Gastroesophageal sphincter (tissue), 4 donors: Measurements from ENCODE around the gene NHS. TPM values are rescaled to one million over a fixed set of nuclear protein-coding genes. Genes with fewer than 3 reads are reported as not detected.

ENCODE experiments used
- ATAC-seq: fragments of 150-250 bp; one replicate; pipeline ENCODE4 v1.9.1; 2016; ENCODE audit warnings: mild to moderate bottlenecking, moderate library complexity
- H3K27ac ChIP-seq, 4 donors: fragments of 200-600 bp; sonication (generic) in 3 of 4; 1 replicate in 3 of 4; 2 replicates in 1 of 4; pipeline ENCODE4 v1.5.1; 2016 to 2019
- H3K27me3 ChIP-seq: fragments of 200-600 bp; sonication (generic); one replicate; pipeline ENCODE4 v1.5.1; 2019
- H3K36me3 ChIP-seq, 2 donors: fragments of 200-600 bp; sonication (generic); one replicate each; pipeline ENCODE4 v1.5.1; 2019; ENCODE audit warnings: control low read depth in 1 of 2
- H3K4me1 ChIP-seq, 3 donors: fragments of 200-600 bp; sonication (generic); 1 replicate in 2 of 3; 2 replicates in 1 of 3; pipeline ENCODE4 v1.5.1; 2016 to 2019; ENCODE audit warnings: control low read depth in 2 of 3
- H3K4me3 ChIP-seq, 2 donors: fragments of 200-600 bp; sonication (generic); one replicate each; pipeline ENCODE4 v1.5.1; 2019; ENCODE audit warnings: mild to moderate bottlenecking in 1 of 2, moderate library complexity in 1 of 2
- H3K9me3 ChIP-seq, 3 donors: fragments of 200-600 bp; sonication (generic); one replicate each; pipeline ENCODE4 v1.5.1; 2017 to 2019; ENCODE audit warnings: control low read depth in 2 of 3
- CTCF ChIP-seq, 4 experiments: fragments of 200-600 bp in 2 of 4; fragments of 450-650 bp in 2 of 4; sonication (generic) in 1 of 4; IDR thresholded peaks; one replicate each; pipeline ENCODE4 v1.5.1; 2017 to 2019; ENCODE audit warnings: antibody characterized with exemption in 4 of 4, mild to moderate bottlenecking in 2 of 4, moderate library complexity in 2 of 4
- EP300 ChIP-seq: sonication (generic); formaldehyde crosslinking; IDR thresholded peaks from one replicate; pipeline ENCODE4 v1.6.1; 2017; ENCODE audit warnings: antibody characterized with exemption, mild to moderate bottlenecking
- POLR2A ChIP-seq, 2 donors: fragments of 450-650 bp; IDR thresholded peaks; one replicate each; pipeline ENCODE4 v1.6.1; 2017; ENCODE audit warnings: antibody characterized with exemption in 2 of 2, mild to moderate bottlenecking in 2 of 2, moderate library complexity in 1 of 2
- POLR2AphosphoS5 ChIP-seq: sonication (generic); formaldehyde crosslinking; IDR thresholded peaks from one replicate; pipeline ENCODE4 v1.6.1; 2017; ENCODE audit warnings: antibody characterized with exemption
- WGBS, 2 donors: methylation state at CpG; one replicate each; pipeline ENCODE4 v1.1.5; 2018; ENCODE audit warnings: low coverage in 1 of 2; 5-methylcytosine and 5-hydroxymethylcytosine counted together
- total RNA-seq, 4 donors: library from RNA; depleted of rRNA; stranded (reverse); fragments of >200 nt; gene quantifications; one replicate each; pipeline ENCODE4 v1.1.0, GENCODE V29; 2016

NHS gene
- total RNA-seq, 4 donors from 2014 or later = 4.7 to 12.3 (median 6.6) TPM

- peaks cover 0 to 4% (median 0%) of the 10 kb centered on the region in 3 donors for H3K4me1 ChIP-seq
- H3K27ac ChIP-seq = no peak overlapping the region
- TF ChIP-seq CTCF (IDR thresholded peaks at IDR 0.05) (no peak), POLR2AphosphoS5 (no peak), POLR2A (IDR thresholded peaks at IDR 0.05) (no peak), EP300 (no peak)
- no peaks in the 10 kb centered on the region for H3K9me3 ChIP-seq
- H3K4me3 ChIP-seq = no peak overlapping the region
- H3K27me3 ChIP-seq = no peaks in the 10 kb centered on the region
- H3K36me3 ChIP-seq = no peaks in the 10 kb centered on the region
- ATAC-seq = no peak
Measured at GRCh38 chrX:17628976-17629375, 254.0 kb downstream of the NHS start.

DNA sequence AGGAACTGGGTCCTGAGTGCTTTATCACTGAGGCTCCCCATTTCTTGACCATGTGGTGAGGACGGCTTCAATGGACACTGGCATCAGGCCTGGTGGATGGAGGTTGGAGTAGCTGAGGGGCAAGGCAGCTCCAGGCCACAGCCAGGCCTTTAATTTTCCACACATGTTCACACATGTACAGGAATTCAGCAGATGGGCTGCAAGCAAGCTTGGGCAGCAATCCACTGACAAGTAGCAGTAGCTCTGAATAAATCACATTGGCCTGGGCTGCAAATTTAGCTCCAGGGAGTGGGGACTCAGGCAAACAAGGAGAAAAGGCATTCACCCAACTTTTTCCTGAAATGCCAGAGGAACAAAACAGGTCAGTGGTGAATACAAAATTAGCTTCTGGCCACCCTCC is 254.5 kb downstream of the NHS start:
- no peak for ATAC-seq
- H3K4me1 ChIP-seq = peaks cover 0 to 4% (median 0%) of the 10 kb centered on the region in 3 donors
- no peak overlapping the region for H3K4me3 ChIP-seq
- no CpG with 5 or more reads among the region's 1 CpG for WGBS, 2 donors
- no peak overlapping the region for H3K27ac ChIP-seq
- TF ChIP-seq POLR2A (IDR thresholded peaks at IDR 0.05) (no peak), CTCF (IDR thresholded peaks at IDR 0.05) (no peak), EP300 (no peak), POLR2AphosphoS5 (no peak)
- H3K27me3 ChIP-seq = no peaks in the 10 kb centered on the region
- H3K9me3 ChIP-seq = no peaks in the 10 kb centered on the region
- H3K36me3 ChIP-seq = no peaks in the 10 kb centered on the region

DNA sequence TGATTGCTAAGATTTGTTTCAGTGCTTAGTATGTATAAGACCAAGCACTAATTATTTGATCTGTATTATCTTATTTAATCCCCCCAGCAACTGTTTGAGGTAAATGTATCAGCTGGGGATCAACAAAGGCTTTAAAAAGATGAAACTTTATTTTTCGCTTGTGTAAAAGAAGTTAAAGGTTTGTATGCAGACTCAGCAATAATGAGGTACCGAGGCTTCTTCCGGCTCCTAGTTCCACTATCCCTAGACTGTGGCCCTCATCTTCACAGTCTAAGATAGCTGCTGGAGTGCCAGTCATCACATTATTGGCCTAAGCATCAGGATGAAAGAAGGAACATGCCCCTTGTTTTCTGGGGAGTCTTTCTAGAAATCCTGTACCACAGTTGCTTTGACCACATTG is 256.6 kb downstream of the NHS start:
- H3K27ac ChIP-seq = no peak overlapping the region

GRCh38 chrX:17632942-17633341 is 257.9 kb downstream of the NHS start:
- H3K27ac ChIP-seq = no peak overlapping the region
- H3K4me1 ChIP-seq = peaks cover 0 to 4% (median 0%) of the 10 kb centered on the region in 3 donors
- no peak for TF ChIP-seq EP300
- H3K27me3 ChIP-seq = no peaks in the 10 kb centered on the region
- H3K9me3 ChIP-seq = no peaks in the 10 kb centered on the region
- H3K4me3 ChIP-seq = no peak overlapping the region
- no peaks in the 10 kb centered on the region for H3K36me3 ChIP-seq
- no peak for ATAC-seq
- 47 to 65% methylated on average over 3 of the region's 3 CpGs for WGBS, 2 donors

More for the DNA sequence above, 256.6 kb downstream of the NHS start:
- Histone ChIP-seq H3K4me3 (no peak overlapping the region), H3K36me3 (no peaks in the 10 kb centered on the region), H3K9me3 (no peaks in the 10 kb centered on the region), H3K4me1 (peaks cover 0 to 4% (median 0%) of the 10 kb centered on the region in 3 donors), H3K27me3 (no peaks in the 10 kb centered on the region)
- WGBS, 2 donors = 83 to 100% methylated on average over 3 of the region's 3 CpGs
- TF ChIP-seq CTCF (IDR thresholded peaks at IDR 0.05) = no peak
- no peak for TF ChIP-seq POLR2AphosphoS5
- no peak for TF ChIP-seq EP300
- TF ChIP-seq POLR2A (IDR thresholded peaks at IDR 0.05) = no peak
- no peak for ATAC-seq

- Histone ChIP-seq H3K9me3 (no peaks in the 10 kb centered on the region), H3K4me3 (no peak overlapping the region), H3K4me1 (peaks cover 0 to 4% (median 0%) of the 10 kb centered on the region in 3 donors), H3K27ac (no peak overlapping the region), H3K36me3 (no peaks in the 10 kb centered on the region), H3K27me3 (no peaks in the 10 kb centered on the region)
- ATAC-seq = no peak
- WGBS, 2 donors = 62 to 72% methylated on average over 2 of the region's 2 CpGs
- no peak for TF ChIP-seq POLR2AphosphoS5
- TF ChIP-seq CTCF (IDR thresholded peaks at IDR 0.05) = no peak
Measured at GRCh38 chrX:17633546-17633945, 258.5 kb downstream of the NHS start.
